HepG2 (cell line): ENCODE results near the gene BMPR1B. TPM values are rescaled to one million over a fixed set of nuclear protein-coding genes. Genes with fewer than 3 reads are reported as not detected.

Experiments
- ATAC-seq: fragments of 200-7000 bp; cut with Tn5 transposase; 3 replicates; pipeline ENCODE4 v1.9.1; 2020; ENCODE audit warnings: mild to moderate bottlenecking, moderate library complexity
- BruUV-seq: library from RNA; stranded (reverse); fragments of 400-500 nt; replicated peaks from 2 replicates; lab custom pipeline; 2021; lab: Mats Ljungman, UMichigan
- CTCF ChIA-PET: fragments of 300-600 bp; formaldehyde crosslinking; extraction: SDS; loops from one replicate; lab custom pipeline; 2021; ENCODE audit warnings: low total read pairs, inconsistent platforms, low intra/inter-chr PET ratio; lab: Yijun Ruan, JAX
- POLR2A ChIA-PET: fragments of 350-600 bp; sonication (Branson Sonifier 250); formaldehyde crosslinking; loops from one replicate; lab custom pipeline; 2020; ENCODE audit warnings: antibody characterized with exemption, inconsistent platforms; lab: Yijun Ruan, JAX
- DNase-seq: peaks from one replicate; pipeline ENCODE4 v3.0.0-alpha.2; 2015; ENCODE audit warnings: low spot score
- FAIRE-seq: peaks from 3 replicates; lab custom pipeline; 2011; peaks lifted over from hg19 to GRCh38; lab: Jason Lieb, UNC
- H2AFZ ChIP-seq: one replicate; pipeline ENCODE4 v1.6.1; 2011; ENCODE audit warnings: low read length, inconsistent platforms
- H3K27ac ChIP-seq: fragments of 300-600 bp; 3 replicates; pipeline ENCODE4 v1.8.0; 2011; ENCODE audit warnings: mixed run types, mild to moderate bottlenecking, mixed read lengths, low read length, inconsistent platforms; ENCODE audit not compliant: insufficient read depth; ENCODE audit errors: extremely low read length
- H3K27me3 ChIP-seq, 2 experiments: fragments of 200-600 bp in 1 of 2; 2 replicates in 1 of 2; 3 replicates in 1 of 2; pipeline versions ENCODE4 v1.6.0 to v1.8.0; 2011; ENCODE audit warnings: low read length in 2 of 2, mild to moderate bottlenecking in 2 of 2, moderate library complexity in 2 of 2, inconsistent platforms in 1 of 2; ENCODE audit not compliant: insufficient read depth in 2 of 2, control insufficient read depth in 1 of 2
- H3K36me3 ChIP-seq, 2 experiments: fragments of 200-600 bp in 1 of 2; replicated peaks in 1 of 2; 2 replicates in 1 of 2; 3 replicates in 1 of 2; pipeline versions ENCODE4 v1.5.1 to v1.8.0; 2011; ENCODE audit warnings: low read length in 2 of 2, inconsistent platforms in 1 of 2; ENCODE audit not compliant: insufficient read depth in 2 of 2, control insufficient read depth in 1 of 2
- H3K4me1 ChIP-seq: 2 replicates; pipeline ENCODE4 v1.5.1; 2012; ENCODE audit warnings: low read length, inconsistent platforms; ENCODE audit not compliant: insufficient read depth
- H3K4me2 ChIP-seq: 2 replicates; pipeline ENCODE4 v1.6.0; 2011; ENCODE audit warnings: low read depth, low read length, inconsistent platforms
- H3K4me3 ChIP-seq, 3 experiments: fragments of 200-600 bp in 1 of 3; sonication (generic), shearing (Covaris generic) in 1 of 3; replicated peaks in 1 of 3; 2 replicates each; pipeline ENCODE4 v1.5.1; 2011 to 2016; ENCODE audit warnings: low read length in 3 of 3, inconsistent platforms in 2 of 3, low read depth in 2 of 3, mild to moderate bottlenecking in 2 of 3, control low read depth in 1 of 3, mixed read lengths in 1 of 3; ENCODE audit not compliant: insufficient read depth in 1 of 3
- H3K79me2 ChIP-seq: one replicate; pipeline ENCODE4 v1.6.1; 2011; ENCODE audit warnings: low read length, inconsistent platforms; ENCODE audit not compliant: insufficient read depth
- H3K9ac ChIP-seq: 2 replicates; pipeline ENCODE4 v1.6.0; 2011; ENCODE audit warnings: mild to moderate bottlenecking, low read depth, low read length, inconsistent platforms; ENCODE audit not compliant: insufficient read depth
- H3K9me3 ChIP-seq: 2 replicates; pipeline ENCODE4 v1.5.1; 2012; ENCODE audit warnings: mild to moderate bottlenecking, low read length
- H4K20me1 ChIP-seq: 2 replicates; pipeline ENCODE4 v1.6.0; 2011; ENCODE audit warnings: inconsistent platforms, mild to moderate bottlenecking, low read length, moderate library complexity; ENCODE audit not compliant: insufficient read depth
- ZNF569 ChIP-seq: sonication (generic); formaldehyde crosslinking; IDR thresholded peaks from 2 replicates; pipeline ENCODE4 v1.5.0; 2020; ENCODE audit warnings: mild to moderate bottlenecking, missing genetic modification reagents, moderate library complexity, borderline replicate concordance
- ZNF652 ChIP-seq: IDR thresholded peaks from 2 replicates; pipeline ENCODE4 v1.6.1; 2016; ENCODE audit warnings: low read depth, borderline replicate concordance
- WGBS: methylation state at CpG from one replicate; pipeline ENCODE4 v1.1.6; 2017; ENCODE audit warnings: low lambda C conversion rate; 5-methylcytosine and 5-hydroxymethylcytosine counted together
- in situ Hi-C: cut with HindIII; loops from 2 replicates; pipeline ENCODE4 v1.10.0; 2017; ENCODE audit warnings: low pct_unique_long_range_greater_than_20kb; ENCODE audit not compliant: extremely low pct_ligation_motif_present
- intact Hi-C: fragments of 100-400 bp; cut with micrococcal nuclease; formaldehyde crosslinking; loops from one replicate; pipeline ENCODE4 v1.10.0; 2022; ENCODE audit not compliant: unreplicated experiment
- polyA plus RNA-seq, 8 experiments: library from polyadenylated mRNA; depleted of rRNA in 3 of 8; stranded (reverse) in 7 of 8; unstranded in 1 of 8; fragments of >200 nt; fragmentation: Illumina TruSeq in 4 of 8; extraction: Trizol in 4 of 8; gene quantifications; 2 replicates each; pipeline versions ENCODE4 v1.2.1 to v1.2.3, GENCODE V29; 2011 to 2016; ENCODE audit warnings: low read depth in 4 of 8, missing spikeins in 1 of 8, mixed read lengths in 1 of 8; ENCODE audit not compliant: insufficient read depth in 1 of 8
- total RNA-seq, 5 experiments: library from RNA; depleted of rRNA; stranded (reverse); fragments of >200 nt; fragmentation: Illumina TruSeq; extraction: Trizol; gene quantifications; 2 replicates each; pipeline ENCODE4 v1.2.3, GENCODE V29; 2016; ENCODE audit warnings: low read depth in 1 of 5
- TF ChIP-seq, protein P1 (sequence below): sonication (generic); formaldehyde crosslinking; IDR thresholded peaks from 2 replicates; pipeline ENCODE4 v1.4.0; 2020; ENCODE audit warnings: mild to moderate bottlenecking, missing genetic modification reagents

BMPR1B gene
- total and polyA plus RNA-seq, 2 of the 13 experiments (the other 11 are each of a cell fraction or from before 2014, with no cell fraction given), result 0.07 TPM; not detected in 1

DNA sequence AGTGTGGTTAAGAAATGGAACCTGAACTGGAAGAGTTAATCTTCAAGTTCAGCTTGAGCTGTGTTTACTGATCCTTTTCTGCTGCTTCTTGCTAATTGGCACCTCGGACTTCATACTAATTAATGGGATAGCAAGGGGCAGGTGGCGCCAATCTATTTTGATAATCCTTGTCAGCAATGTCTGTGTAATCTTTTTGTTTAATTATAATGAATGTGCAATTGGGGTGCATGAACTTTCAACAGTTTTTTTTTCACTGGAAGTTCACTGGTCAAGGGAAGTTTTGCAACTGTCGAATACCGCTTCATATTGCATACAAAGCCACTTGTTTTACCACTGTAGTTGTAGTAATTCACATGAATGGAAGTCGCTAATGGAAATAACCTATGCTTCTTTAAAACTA is 261.0 kb downstream of the BMPR1B start:
- Histone ChIP-seq H4K20me1 (no peaks in the 10 kb centered on the region), H3K36me3 (no peaks in the 10 kb centered on the region), H2AFZ (no peak overlapping the region), H3K4me2 (no peak overlapping the region), H3K9me3 (no peaks in the 10 kb centered on the region), H3K4me3 (no peak overlapping the region), H3K79me2 (no peaks in the 10 kb centered on the region), H3K9ac (no peak overlapping the region), H3K27ac (no peak overlapping the region), H3K27me3 (no peaks in the 10 kb centered on the region), H3K4me1 (0 out of 2 replicates have a peak, but pooled peaks cover 7% of the 10 kb centered on the region)
- DNase-seq (no peak), ATAC-seq (no peak), FAIRE-seq (no peak)
- in situ Hi-C loops (no loop called here), intact Hi-C loops (no loop called here)
- no TSS peak for BruUV-seq
- WGBS, result 0% methylated on average over 5 of the region's 5 CpGs
- ChIA-PET POLR2A (no interaction called here), CTCF (no interaction called here)
- TF ChIP-seq ZNF652 (CRISPR knock-in tag), result peak; percentile 72
- TF ChIP-seq, protein P1, sequence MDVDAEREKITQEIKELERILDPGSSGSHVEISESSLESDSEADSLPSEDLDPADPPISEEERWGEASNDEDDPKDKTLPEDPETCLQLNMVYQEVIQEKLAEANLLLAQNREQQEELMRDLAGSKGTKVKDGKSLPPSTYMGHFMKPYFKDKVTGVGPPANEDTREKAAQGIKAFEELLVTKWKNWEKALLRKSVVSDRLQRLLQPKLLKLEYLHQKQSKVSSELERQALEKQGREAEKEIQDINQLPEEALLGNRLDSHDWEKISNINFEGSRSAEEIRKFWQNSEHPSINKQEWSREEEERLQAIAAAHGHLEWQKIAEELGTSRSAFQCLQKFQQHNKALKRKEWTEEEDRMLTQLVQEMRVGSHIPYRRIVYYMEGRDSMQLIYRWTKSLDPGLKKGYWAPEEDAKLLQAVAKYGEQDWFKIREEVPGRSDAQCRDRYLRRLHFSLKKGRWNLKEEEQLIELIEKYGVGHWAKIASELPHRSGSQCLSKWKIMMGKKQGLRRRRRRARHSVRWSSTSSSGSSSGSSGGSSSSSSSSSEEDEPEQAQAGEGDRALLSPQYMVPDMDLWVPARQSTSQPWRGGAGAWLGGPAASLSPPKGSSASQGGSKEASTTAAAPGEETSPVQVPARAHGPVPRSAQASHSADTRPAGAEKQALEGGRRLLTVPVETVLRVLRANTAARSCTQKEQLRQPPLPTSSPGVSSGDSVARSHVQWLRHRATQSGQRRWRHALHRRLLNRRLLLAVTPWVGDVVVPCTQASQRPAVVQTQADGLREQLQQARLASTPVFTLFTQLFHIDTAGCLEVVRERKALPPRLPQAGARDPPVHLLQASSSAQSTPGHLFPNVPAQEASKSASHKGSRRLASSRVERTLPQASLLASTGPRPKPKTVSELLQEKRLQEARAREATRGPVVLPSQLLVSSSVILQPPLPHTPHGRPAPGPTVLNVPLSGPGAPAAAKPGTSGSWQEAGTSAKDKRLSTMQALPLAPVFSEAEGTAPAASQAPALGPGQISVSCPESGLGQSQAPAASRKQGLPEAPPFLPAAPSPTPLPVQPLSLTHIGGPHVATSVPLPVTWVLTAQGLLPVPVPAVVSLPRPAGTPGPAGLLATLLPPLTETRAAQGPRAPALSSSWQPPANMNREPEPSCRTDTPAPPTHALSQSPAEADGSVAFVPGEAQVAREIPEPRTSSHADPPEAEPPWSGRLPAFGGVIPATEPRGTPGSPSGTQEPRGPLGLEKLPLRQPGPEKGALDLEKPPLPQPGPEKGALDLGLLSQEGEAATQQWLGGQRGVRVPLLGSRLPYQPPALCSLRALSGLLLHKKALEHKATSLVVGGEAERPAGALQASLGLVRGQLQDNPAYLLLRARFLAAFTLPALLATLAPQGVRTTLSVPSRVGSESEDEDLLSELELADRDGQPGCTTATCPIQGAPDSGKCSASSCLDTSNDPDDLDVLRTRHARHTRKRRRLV, result no peak
- TF ChIP-seq ZNF569 (CRISPR knock-in tag), result no peak
